ENCODE data around the gene LRRD1.
A peak's percentile ranks its signal among the peaks of the same experiment; 100 is the strongest.
"Not testable (repeated sequence)": the region's sequence is repeated elsewhere in the genome, so short reads cannot be mapped to it uniquely, and the experiment has no call there.

LRRD1 gene

GRCh38 chr7:92137557-92137956 is 41.4 kb downstream of the LRRD1 start:
- no peak for DNase-seq

GRCh38 chr7:92135052-92135889 is 43.7 kb downstream of the LRRD1 start:
- no peak for DNase-seq

GRCh38 chr7:92134271-92135051 is 44.5 kb downstream of the LRRD1 start, which contains the start of gene CYP51A1:
Gene CYP51A1 (minus strand): TSS chr7:92134477. CDS start chr7:92134364, 113 bp downstream.
- DNase-seq = peak; percentile 90

- peak; percentile 49 for DNase-seq
Measured at GRCh38 chr7:92133737-92134270, 45.1 kb downstream of the LRRD1 start.

- DNase-seq = no peak
Measured at GRCh38 chr7:92133133-92133736, 45.7 kb downstream of the LRRD1 start.

GRCh38 chr7:92131764-92132330 is 47.1 kb downstream of the LRRD1 start:
- DNase-seq = no peak

- DNase-seq = no peak
Measured at GRCh38 chr7:92131093-92131492, 47.8 kb downstream of the LRRD1 start.

- DNase-seq = no peak
Measured at GRCh38 chr7:92121681-92122080, 57.3 kb downstream of the LRRD1 start.

- DNase-seq = no peak
Measured at GRCh38 chr7:92119213-92119759, 59.7 kb downstream of the LRRD1 start.

- no peak for DNase-seq
Measured at GRCh38 chr7:92116949-92117348, 62.0 kb downstream of the LRRD1 start.

- no peak for DNase-seq
Measured at GRCh38 chr7:92115821-92116220, 63.1 kb downstream of the LRRD1 start.

- DNase-seq = no peak
Measured at GRCh38 chr7:92110857-92111256, 68.1 kb downstream of the LRRD1 start.

GRCh38 chr7:92108821-92109220 is 70.1 kb downstream of the LRRD1 start:
- no peak for DNase-seq

GRCh38 chr7:92102862-92103261 is 76.1 kb downstream of the LRRD1 start:
- not testable (repeated sequence) for DNase-seq

- DNase-seq = no peak
Measured at GRCh38 chr7:92100534-92100933, 78.4 kb downstream of the LRRD1 start.

- no peak for DNase-seq
Measured at GRCh38 chr7:92095380-92095779, 83.6 kb downstream of the LRRD1 start.
